Heart left ventricle (tissue), 16 donors: ENCODE data around the gene MVB12B. TPM values are rescaled to one million over a fixed set of nuclear protein-coding genes. Genes with fewer than 3 reads are reported as not detected.

Experiments
- ATAC-seq, 4 donors: fragments of 200-7000 bp; cut with Tn5 transposase; one replicate each; pipeline ENCODE4 v1.9.1; 2020 to 2022; ENCODE audit warnings: moderate library complexity in 4 of 4, mild to moderate bottlenecking in 3 of 4, moderate number of reproducible peaks in 1 of 4
- DNase-seq, 5 donors: peaks; one replicate each; pipeline ENCODE4 v3.0.0-alpha.2; 2020
- H3K27ac ChIP-seq, 12 donors: fragments of 200-600 bp; sonication (generic) in 4 of 12; one replicate each; pipeline versions ENCODE4 v1.5.0 to v1.8.0; 2016 to 2022; ENCODE audit warnings: mild to moderate bottlenecking in 2 of 12
- H3K27me3 ChIP-seq, 9 donors: fragments of 200-600 bp; sonication (generic) in 2 of 9; one replicate each; pipeline versions ENCODE4 v1.5.1 to v1.8.0; 2016 to 2022; ENCODE audit warnings: mild to moderate bottlenecking in 3 of 9
- H3K36me3 ChIP-seq, 9 donors: fragments of 200-600 bp; sonication (generic) in 2 of 9; one replicate each; pipeline versions ENCODE4 v1.5.0 to v1.8.0; 2018 to 2022; ENCODE audit warnings: mild to moderate bottlenecking in 2 of 9
- H3K4me1 ChIP-seq, 12 donors: fragments of 200-600 bp; sonication (generic) in 4 of 12; one replicate each; pipeline versions ENCODE4 v1.5.0 to v1.8.0; 2016 to 2022; ENCODE audit warnings: mild to moderate bottlenecking in 3 of 12
- H3K4me3 ChIP-seq, 12 donors: fragments of 200-600 bp; sonication (generic) in 4 of 12; one replicate each; pipeline versions ENCODE4 v1.5.0 to v1.8.0; 2017 to 2022; ENCODE audit warnings: mild to moderate bottlenecking in 9 of 12, moderate library complexity in 4 of 12
- H3K9me3 ChIP-seq, 12 donors: fragments of 200-600 bp; sonication (generic) in 4 of 12; one replicate each; pipeline versions ENCODE4 v1.5.0 to v1.8.0; 2016 to 2022; ENCODE audit warnings: mild to moderate bottlenecking in 1 of 12
- POLR2A ChIP-seq, 2 donors: fragments of 450-650 bp; IDR thresholded peaks; one replicate each; pipeline ENCODE4 v1.6.1; 2017; ENCODE audit warnings: antibody characterized with exemption in 2 of 2, mild to moderate bottlenecking in 2 of 2, moderate library complexity in 2 of 2
- WGBS, 4 donors: extraction: QIAGEN DNeasy Blood & Tissue Kit in 2 of 4; methylation state at CpG; one replicate each; pipeline versions ENCODE4 v1.1.5 to v1.1.7; 2013 to 2018; 5-methylcytosine and 5-hydroxymethylcytosine counted together
- intact Hi-C, 10 donors: fragments of 100-400 bp; cut with DNase I; formaldehyde crosslinking; loops; one replicate each; pipeline versions ENCODE4 v1.11.1 to v1.14.2; 2022
- polyA plus RNA-seq, 2 donors: library from polyadenylated mRNA; stranded (reverse); fragments of 200-250 nt; gene quantifications; one replicate each; pipeline ENCODE4 v1.2.3, GENCODE V29; 2013
- total RNA-seq, 9 donors: library from RNA; depleted of rRNA in 2 of 9; stranded (reverse); fragments of >200 nt in 2 of 9; fragmentation: NEBNext Ultra II Directional in 3 of 9; extraction: Animal tissue kit (Norgen Biotek cat#: 25700) in 3 of 9; gene quantifications; one replicate each; pipeline versions ENCODE4 v1.1.0 to v1.2.4, GENCODE V29; 2016 to 2023
- TF ChIP-seq, protein P1 (sequence below), 12 donors: fragments of 200-600 bp; sonication (generic) in 4 of 12; IDR thresholded peaks; one replicate each; pipeline versions ENCODE4 v1.5.0 to v1.8.0; 2018 to 2022; ENCODE audit warnings: antibody characterized with exemption in 12 of 12, mild to moderate bottlenecking in 5 of 12
- donor health status: ischemic (EF 13 %, LVEDD 7.1; RV severe dilation, severe dysfunction).
- donor health status: healthy with polysubstance abuse.
- donor health status: DM: no; HTN: yes; CAD: no.
- donor health status: DM: no; HTN: no; CAD: no.
- donor health status: ischemic (EF 25% LVEDD 6.9; RV normal size, moderate dysfunction).
- donor health status: ischemic (EF 25% LVEDD 5.7; RV mildly dilated, moderate dysfunction).
- donor health status: healthy.
- donor health status: DM: yes; HTN: yes; CAD: no.
- donor health status: ischemic (EF 35%, LVEDD 5.7; RV mildly dilated, moderate dysfunction).
- donor health status: nonischemic (EF 11% LVEDD 7.7; RV severe dilation, severe dysfunction).
- donor health status: DM: yes; HTN: yes; CAD: no.
- donor health status: PGD.
- donor health status: ischemic (EF 29% LVEDD 5.4; RV normal size, mild dysfunction).
- donor health status: nonischemic (EF 23%, LVEDD 6.1; RV moderate dilation, normal function).

Gene MVB12B
- total and polyA plus RNA-seq, 11 donors: 4.9 to 16.2 (median 11.0) TPM

GRCh38 chr9:126463426-126463825 lies 136.8 kb downstream of the MVB12B start:
- TF ChIP-seq, protein P1, sequence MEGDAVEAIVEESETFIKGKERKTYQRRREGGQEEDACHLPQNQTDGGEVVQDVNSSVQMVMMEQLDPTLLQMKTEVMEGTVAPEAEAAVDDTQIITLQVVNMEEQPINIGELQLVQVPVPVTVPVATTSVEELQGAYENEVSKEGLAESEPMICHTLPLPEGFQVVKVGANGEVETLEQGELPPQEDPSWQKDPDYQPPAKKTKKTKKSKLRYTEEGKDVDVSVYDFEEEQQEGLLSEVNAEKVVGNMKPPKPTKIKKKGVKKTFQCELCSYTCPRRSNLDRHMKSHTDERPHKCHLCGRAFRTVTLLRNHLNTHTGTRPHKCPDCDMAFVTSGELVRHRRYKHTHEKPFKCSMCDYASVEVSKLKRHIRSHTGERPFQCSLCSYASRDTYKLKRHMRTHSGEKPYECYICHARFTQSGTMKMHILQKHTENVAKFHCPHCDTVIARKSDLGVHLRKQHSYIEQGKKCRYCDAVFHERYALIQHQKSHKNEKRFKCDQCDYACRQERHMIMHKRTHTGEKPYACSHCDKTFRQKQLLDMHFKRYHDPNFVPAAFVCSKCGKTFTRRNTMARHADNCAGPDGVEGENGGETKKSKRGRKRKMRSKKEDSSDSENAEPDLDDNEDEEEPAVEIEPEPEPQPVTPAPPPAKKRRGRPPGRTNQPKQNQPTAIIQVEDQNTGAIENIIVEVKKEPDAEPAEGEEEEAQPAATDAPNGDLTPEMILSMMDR (IDR thresholded peaks at IDR 0.05): no peak
- TF ChIP-seq POLR2A (IDR thresholded peaks at IDR 0.05): no peak
- DNase-seq (no peak), ATAC-seq (no peak)
- Histone ChIP-seq H3K27ac (no peak overlapping the region), H3K4me1 (peaks cover 0 to 8% (median 0%) of the 10 kb centered on the region in 12 donors), H3K4me3 (no peak overlapping the region), H3K36me3 (peaks cover 0 to 3% (median 0%) of the 10 kb centered on the region in 9 donors), H3K9me3 (no peaks in the 10 kb centered on the region), H3K27me3 (no peaks in the 10 kb centered on the region)
- WGBS, 4 donors: 91 to 100% (median 99%) methylated on average over 2 of the region's 2 CpGs
- intact Hi-C loops: no loop called here

GRCh38 chr9:126464694-126465441 lies 138.2 kb downstream of the MVB12B start:
- peak in 1 of 5 donors; percentile 51 for DNase-seq
- Histone ChIP-seq H3K27me3 (no peaks in the 10 kb centered on the region), H3K4me3 (no peak overlapping the region), H3K9me3 (no peaks in the 10 kb centered on the region), H3K4me1 (peaks cover 0 to 22% (median 0%) of the 10 kb centered on the region in 12 donors), H3K27ac (no peak overlapping the region), H3K36me3 (peaks cover 0 to 7% (median 0%) of the 10 kb centered on the region in 9 donors)
- intact Hi-C loops: no loop called here
- ATAC-seq: no peak
- TF ChIP-seq, protein P1 (IDR thresholded peaks at IDR 0.05): no peak
- no peak for TF ChIP-seq POLR2A (IDR thresholded peaks at IDR 0.05)
- WGBS, 4 donors: 97 to 99% (median 98%) methylated on average over 11 of the region's 11 CpGs

DNA sequence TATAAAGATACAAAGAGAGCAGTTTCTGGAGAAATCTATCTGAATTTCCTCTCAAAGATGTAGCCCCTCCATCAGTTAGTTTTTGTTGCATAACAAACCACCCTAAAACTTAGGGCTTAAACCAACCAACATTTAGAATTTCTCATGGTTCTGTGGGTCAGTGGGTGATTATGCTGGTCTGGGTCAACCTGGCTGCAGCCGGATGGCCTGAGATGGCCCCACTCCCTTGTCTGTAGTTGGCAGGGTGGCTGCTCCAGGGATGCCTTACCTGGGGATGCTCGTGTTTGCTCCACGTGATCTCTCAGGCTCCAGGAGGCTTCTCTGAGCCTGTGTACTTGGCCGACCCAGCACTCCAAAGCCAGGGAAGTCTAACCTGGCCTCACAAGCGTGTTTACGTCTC lies 139.3 kb downstream of the MVB12B start:
- H3K27me3 ChIP-seq: no peaks in the 10 kb centered on the region
- H3K4me1 ChIP-seq: peaks cover 0 to 33% (median 0%) of the 10 kb centered on the region in 12 donors
- H3K36me3 ChIP-seq: peaks cover 0 to 7% (median 0%) of the 10 kb centered on the region in 9 donors
- TF ChIP-seq POLR2A (IDR thresholded peaks at IDR 0.05): no peak
- TF ChIP-seq, protein P1 (IDR thresholded peaks at IDR 0.05): no peak
- ATAC-seq (no peak), DNase-seq (peak in 1 of 5 donors; percentile 22)
- H3K9me3 ChIP-seq: no peaks in the 10 kb centered on the region
- intact Hi-C loops: no loop called here
- WGBS, 4 donors: 95 to 100% (median 99%) methylated on average over 3 to 6 of the region's 6 CpGs
- no peak overlapping the region for H3K27ac ChIP-seq
- H3K4me3 ChIP-seq: no peak overlapping the region

DNA sequence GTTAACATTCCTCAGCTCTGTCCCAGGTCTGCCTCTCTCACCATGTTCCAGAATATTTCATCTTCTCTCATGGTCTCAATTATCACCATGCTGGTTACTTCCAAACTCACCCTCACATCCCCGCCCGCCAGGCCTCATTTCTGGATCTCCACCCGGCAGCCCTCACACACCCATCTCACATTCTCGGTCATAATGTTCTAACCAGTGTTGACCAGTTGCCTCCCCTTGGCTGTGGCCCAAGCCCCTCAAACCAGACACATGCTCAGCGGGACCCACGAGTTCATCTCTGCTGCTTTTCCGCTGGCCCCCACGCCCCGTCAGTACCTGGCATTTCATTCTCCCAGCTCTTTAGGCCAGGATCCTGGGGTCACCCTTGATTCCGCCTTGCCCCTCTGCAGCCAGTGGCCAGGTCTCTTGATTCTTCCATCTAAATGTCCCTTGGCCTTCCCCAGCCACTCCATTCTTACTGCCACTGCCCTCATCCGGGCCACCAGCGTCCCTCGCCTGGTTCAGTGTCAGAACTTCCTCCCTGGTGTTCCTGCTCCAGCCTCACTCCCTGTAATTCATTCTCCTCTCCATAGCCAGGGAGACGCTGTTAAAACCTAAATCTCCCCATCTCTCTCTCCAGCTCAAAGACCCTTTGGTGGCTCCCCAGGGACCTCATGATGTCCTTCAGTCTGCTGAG lies 141.7 kb downstream of the MVB12B start:
- H3K4me1 ChIP-seq: peaks cover 0 to 56% (median 0%) of the 10 kb centered on the region in 12 donors
- no peak for ATAC-seq
- WGBS, 4 donors: 89 to 95% (median 92%) methylated on average over 14 of the region's 14 CpGs
- H3K9me3 ChIP-seq: no peaks in the 10 kb centered on the region
- intact Hi-C loops: no loop called here
- no peak overlapping the region for H3K4me3 ChIP-seq
- H3K36me3 ChIP-seq: peaks cover 0 to 7% (median 0%) of the 10 kb centered on the region in 9 donors
- no peak overlapping the region for H3K27ac ChIP-seq
- peak in 1 of 5 donors; percentile 41 for DNase-seq
- H3K27me3 ChIP-seq: no peaks in the 10 kb centered on the region
- no peak for TF ChIP-seq POLR2A (IDR thresholded peaks at IDR 0.05)
